H9 (cell line): Measurements from ENCODE around the gene RBMS3. TPM values are rescaled to one million over a fixed set of nuclear protein-coding genes. Genes with fewer than 3 reads are reported as not detected.

ENCODE experiments used
- DNase-seq: peaks from one replicate; pipeline ENCODE4 v3.0.0-alpha.2; 2017
- H2AFZ ChIP-seq: one replicate; pipeline ENCODE4 v1.6.1; 2013; ENCODE audit warnings: mild to moderate bottlenecking, low read length, control low read depth, moderate library complexity
- H2AK5ac ChIP-seq: 2 replicates; pipeline ENCODE4 v1.6.1; 2013; ENCODE audit warnings: low read length, control low read depth, mixed read lengths; ENCODE audit not compliant: insufficient read length
- H2BK120ac ChIP-seq: one replicate; pipeline ENCODE4 v1.6.1; 2013; ENCODE audit warnings: low read depth, mild to moderate bottlenecking, low read length, control low read depth, inconsistent platforms; ENCODE audit not compliant: poor library complexity, severe bottlenecking
- H2BK12ac ChIP-seq: 2 replicates; pipeline ENCODE4 v1.6.1; 2013; ENCODE audit warnings: low read length, control low read depth, mixed read lengths, low read depth; ENCODE audit not compliant: insufficient read length
- H2BK15ac ChIP-seq: 2 replicates; pipeline ENCODE4 v1.6.1; 2013; ENCODE audit warnings: low read depth, low read length, control low read depth
- H2BK20ac ChIP-seq: one replicate; pipeline ENCODE4 v1.6.1; 2013; ENCODE audit warnings: low read depth, mild to moderate bottlenecking, low read length, control low read depth, inconsistent platforms; ENCODE audit not compliant: poor library complexity, severe bottlenecking
- H2BK5ac ChIP-seq: 2 replicates; pipeline ENCODE4 v1.6.1; 2013; ENCODE audit warnings: low read length, control low read depth, mixed read lengths; ENCODE audit not compliant: insufficient read length
- H3K14ac ChIP-seq: 2 replicates; pipeline ENCODE4 v1.6.1; 2013; ENCODE audit warnings: low read length, control low read depth; ENCODE audit not compliant: insufficient read depth
- H3K18ac ChIP-seq: 2 replicates; pipeline ENCODE4 v1.6.1; 2013; ENCODE audit warnings: low read depth, mild to moderate bottlenecking, mixed read lengths, low read length, control low read depth; ENCODE audit not compliant: insufficient read length
- H3K23ac ChIP-seq: 2 replicates; pipeline ENCODE4 v1.6.1; 2013; ENCODE audit warnings: low read length, control low read depth, mixed read lengths, low read depth; ENCODE audit not compliant: insufficient read length
- H3K23me2 ChIP-seq: 2 replicates; pipeline ENCODE4 v1.6.1; 2013; ENCODE audit warnings: low read depth, mild to moderate bottlenecking, mixed read lengths, low read length, control low read depth; ENCODE audit not compliant: insufficient read length, poor library complexity, severe bottlenecking
- H3K27ac ChIP-seq: 2 replicates; pipeline ENCODE4 v1.5.1; 2013; ENCODE audit warnings: low read length, control low read depth, mixed read lengths, low read depth; ENCODE audit not compliant: insufficient read length
- H3K27me3 ChIP-seq: 2 replicates; pipeline ENCODE4 v1.6.1; 2013; ENCODE audit warnings: low read length, control low read depth, inconsistent platforms; ENCODE audit not compliant: insufficient read depth
- H3K4ac ChIP-seq: 2 replicates; pipeline ENCODE4 v1.6.1; 2013; ENCODE audit warnings: low read depth, mild to moderate bottlenecking, control low read depth, inconsistent platforms, low read length, moderate library complexity
- H3K4me1 ChIP-seq: 2 replicates; pipeline ENCODE4 v1.6.1; 2013; ENCODE audit warnings: low read length, control low read depth, inconsistent platforms; ENCODE audit not compliant: insufficient read depth
- H3K4me2 ChIP-seq: 2 replicates; pipeline ENCODE4 v1.6.1; 2013; ENCODE audit warnings: low read length, control low read depth, mixed read lengths; ENCODE audit not compliant: insufficient read length, insufficient read depth
- H3K56ac ChIP-seq: 2 replicates; pipeline ENCODE4 v1.6.1; 2013; ENCODE audit warnings: low read depth, mild to moderate bottlenecking, mixed read lengths, low read length, control low read depth; ENCODE audit not compliant: insufficient read length
- H3K79me1 ChIP-seq: 2 replicates; pipeline ENCODE4 v1.6.1; 2013; ENCODE audit warnings: low read depth, mild to moderate bottlenecking, moderate library complexity, low read length, control low read depth, inconsistent platforms; ENCODE audit not compliant: insufficient read depth, poor library complexity, severe bottlenecking
- H3K79me2 ChIP-seq: 2 replicates; pipeline ENCODE4 v1.6.1; 2013; ENCODE audit warnings: low read length, control low read depth, inconsistent platforms; ENCODE audit not compliant: insufficient read depth
- H3K9ac ChIP-seq: 2 replicates; pipeline ENCODE4 v1.6.1; 2013; ENCODE audit warnings: low read length, control low read depth, mixed read lengths; ENCODE audit not compliant: insufficient read length; ENCODE audit errors: extremely low read depth
- H3K9me3 ChIP-seq: one replicate; pipeline ENCODE4 v1.6.1; 2013; ENCODE audit warnings: low read depth, low read length, inconsistent platforms; ENCODE audit not compliant: control insufficient read depth
- H3T11ph ChIP-seq: one replicate; pipeline ENCODE4 v1.6.1; 2013; ENCODE audit warnings: mild to moderate bottlenecking, low read length, control low read depth, inconsistent platforms
- H4K20me1 ChIP-seq: one replicate; pipeline ENCODE4 v1.6.1; 2013; ENCODE audit not compliant: control insufficient read depth, insufficient read length, insufficient read depth
- H4K5ac ChIP-seq: 2 replicates; pipeline ENCODE4 v1.6.1; 2013; ENCODE audit warnings: low read depth, mild to moderate bottlenecking, mixed read lengths, low read length, control low read depth; ENCODE audit not compliant: insufficient read length
- H4K8ac ChIP-seq: replicated peaks from 2 replicates; pipeline ENCODE4 v1.6.1; 2013; ENCODE audit warnings: low read length, control low read depth, mixed read lengths, low read depth; ENCODE audit not compliant: insufficient read length
- H4K91ac ChIP-seq: 2 replicates; pipeline ENCODE4 v1.6.1; 2013; ENCODE audit warnings: low read depth, mild to moderate bottlenecking, moderate library complexity, mixed read lengths, low read length, control low read depth; ENCODE audit not compliant: insufficient read length
- H3K27ac Mint-ChIP-seq, 3 experiments: 2 replicates in 2 of 3; 3 replicates in 1 of 3; pipeline ENCODE4 v1.8.0; 2020 to 2021; ENCODE audit warnings: mixed read lengths in 3 of 3, mild to moderate bottlenecking in 1 of 3, moderate library complexity in 1 of 3
- H3K27me3 Mint-ChIP-seq: 2 replicates; pipeline ENCODE4 v1.8.0; 2021; ENCODE audit warnings: low read depth, mild to moderate bottlenecking, moderate library complexity, mixed read lengths
- H3K36me3 Mint-ChIP-seq, 3 experiments: 2 replicates in 2 of 3; 3 replicates in 1 of 3; pipeline ENCODE4 v1.8.0; 2020 to 2021; ENCODE audit warnings: low read depth in 3 of 3, mixed read lengths in 3 of 3; ENCODE audit not compliant: insufficient read depth in 1 of 3
- H3K4me1 Mint-ChIP-seq, 2 experiments: 2 replicates each; pipeline ENCODE4 v1.8.0; 2020; ENCODE audit warnings: mixed read lengths in 2 of 2
- H3K4me3 Mint-ChIP-seq, 2 experiments: 2 replicates in 1 of 2; 3 replicates in 1 of 2; pipeline ENCODE4 v1.8.0; 2020 to 2021; ENCODE audit warnings: mild to moderate bottlenecking in 2 of 2, mixed read lengths in 2 of 2, moderate library complexity in 1 of 2
- H3K9me3 Mint-ChIP-seq, 2 experiments: 2 replicates in 1 of 2; 3 replicates in 1 of 2; pipeline ENCODE4 v1.8.0; 2020; ENCODE audit warnings: mild to moderate bottlenecking in 2 of 2, mixed read lengths in 2 of 2, moderate library complexity in 1 of 2
- WGBS: extraction: QIAGEN DNeasy Blood & Tissue Kit; methylation state at CpG from one replicate; pipeline ENCODE4 v1.1.7; 2013; ENCODE audit warnings: missing lambda C conversion rate, low lambda C conversion rate, mixed read lengths; ENCODE audit not compliant: insufficient read length; ENCODE audit errors: extremely low coverage; 5-methylcytosine and 5-hydroxymethylcytosine counted together
- total RNA-seq: library from RNA; stranded (reverse); gene quantifications from 2 replicates; pipeline ENCODE4 v1.2.1, GENCODE V29; 2021
- TF ChIP-seq, protein P1 (sequence below): fragments of 200-600 bp; sonication (generic); conservative IDR thresholded peaks from 3 replicates; pipeline ENCODE4 v1.8.0; 2021; ENCODE audit warnings: antibody characterized with exemption, mild to moderate bottlenecking

RBMS3 gene
- total RNA-seq, 1 experiment from 2014 or later, result 8.1 TPM

DNA sequence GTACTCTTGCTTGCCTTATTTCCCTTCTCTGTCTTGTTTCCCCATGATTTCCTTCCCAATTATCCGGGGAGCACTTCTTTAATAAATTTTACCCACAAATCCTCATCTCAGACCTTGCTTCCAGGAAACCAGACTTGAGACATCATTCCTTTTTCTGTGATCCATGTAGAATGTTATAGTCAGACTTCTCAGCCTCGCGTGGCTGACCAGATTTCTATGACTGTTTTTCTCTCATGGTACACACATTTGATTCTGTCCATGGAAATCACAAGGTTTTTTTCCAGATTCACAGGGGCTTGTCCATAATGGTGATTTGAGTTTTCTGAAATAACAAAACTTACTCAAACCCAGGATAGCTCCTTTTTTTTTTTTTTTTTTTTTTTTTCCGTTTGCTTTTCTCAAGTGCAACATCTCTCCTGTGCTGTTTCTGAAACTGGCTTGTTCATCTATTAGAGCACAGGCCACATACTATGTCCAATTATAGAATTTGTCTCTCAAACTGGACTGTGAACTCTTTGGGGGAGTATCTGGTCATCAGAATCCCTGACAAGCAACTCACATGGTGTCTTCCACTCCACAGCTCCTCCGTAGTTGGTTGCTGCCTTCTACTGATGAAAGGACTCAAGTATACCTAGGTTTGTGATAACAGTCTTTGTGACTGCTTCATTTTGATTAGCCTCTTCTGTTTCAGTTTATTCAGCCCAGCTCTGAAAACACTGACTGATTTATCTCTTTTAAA lies 50.8 kb downstream of the RBMS3 start:
- Histone ChIP-seq H3T11ph (no peak overlapping the region), H3K79me1 (no peaks in the 10 kb centered on the region), H3K23me2 (no peaks in the 10 kb centered on the region), H2BK120ac (no peak overlapping the region), H3K23ac (no peak overlapping the region), H3K56ac (no peak overlapping the region), H4K20me1 (no peaks in the 10 kb centered on the region), H2BK15ac (no peak overlapping the region), H2BK5ac (no peak overlapping the region), H3K4me2 (no peak overlapping the region), H2AK5ac (no peak overlapping the region), H3K14ac (no peak overlapping the region), H4K8ac (no peak overlapping the region), H3K27me3 (no peaks in the 10 kb centered on the region), H3K4me1 (no peaks in the 10 kb centered on the region; the same call in 1 of the 2 replicates), H3K18ac (no peak overlapping the region), H2BK12ac (no peak overlapping the region), H3K79me2 (no peaks in the 10 kb centered on the region), H2BK20ac (no peak overlapping the region), H3K9me3 (no peaks in the 10 kb centered on the region), H4K91ac (no peak overlapping the region), H3K4ac (no peak overlapping the region), H3K27ac (no peak overlapping the region), H2AFZ (no peak overlapping the region), H3K9ac (no peak overlapping the region), H4K5ac (no peak overlapping the region)
- H3K4me1 Mint-ChIP-seq, result peaks cover 14 to 36% of the 10 kb centered on the region in 2 experiments
- no peak for DNase-seq
- H3K4me3 Mint-ChIP-seq, result no peak overlapping the region
- H3K36me3 Mint-ChIP-seq, result no peaks in the 10 kb centered on the region
- H3K27ac Mint-ChIP-seq, result peak overlapping the region in 2 of 3 experiments; percentile 17 to 84; a peak in 2 of 7 replicates
- TF ChIP-seq, protein P1, sequence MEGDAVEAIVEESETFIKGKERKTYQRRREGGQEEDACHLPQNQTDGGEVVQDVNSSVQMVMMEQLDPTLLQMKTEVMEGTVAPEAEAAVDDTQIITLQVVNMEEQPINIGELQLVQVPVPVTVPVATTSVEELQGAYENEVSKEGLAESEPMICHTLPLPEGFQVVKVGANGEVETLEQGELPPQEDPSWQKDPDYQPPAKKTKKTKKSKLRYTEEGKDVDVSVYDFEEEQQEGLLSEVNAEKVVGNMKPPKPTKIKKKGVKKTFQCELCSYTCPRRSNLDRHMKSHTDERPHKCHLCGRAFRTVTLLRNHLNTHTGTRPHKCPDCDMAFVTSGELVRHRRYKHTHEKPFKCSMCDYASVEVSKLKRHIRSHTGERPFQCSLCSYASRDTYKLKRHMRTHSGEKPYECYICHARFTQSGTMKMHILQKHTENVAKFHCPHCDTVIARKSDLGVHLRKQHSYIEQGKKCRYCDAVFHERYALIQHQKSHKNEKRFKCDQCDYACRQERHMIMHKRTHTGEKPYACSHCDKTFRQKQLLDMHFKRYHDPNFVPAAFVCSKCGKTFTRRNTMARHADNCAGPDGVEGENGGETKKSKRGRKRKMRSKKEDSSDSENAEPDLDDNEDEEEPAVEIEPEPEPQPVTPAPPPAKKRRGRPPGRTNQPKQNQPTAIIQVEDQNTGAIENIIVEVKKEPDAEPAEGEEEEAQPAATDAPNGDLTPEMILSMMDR, result no peak
- no CpG with 5 or more reads among the region's 5 CpGs for WGBS
- no peaks in the 10 kb centered on the region for H3K27me3 Mint-ChIP-seq
- H3K9me3 Mint-ChIP-seq, result no peaks in the 10 kb centered on the region
